GM21423 (cell line): ENCODE results near the gene FNIP1.
"Not testable (repeated sequence)": the region's sequence is repeated elsewhere in the genome, so short reads cannot be mapped to it uniquely, and the experiment has no call there.

ENCODE experiments used
- ATAC-seq: cut with Tn5 transposase; IDR thresholded peaks from one replicate; pipeline ENCODE4 v1.9.1; 2021; ENCODE audit warnings: mild to moderate bottlenecking, moderate library complexity; ENCODE audit not compliant: unreplicated experiment

The FNIP1 gene

DNA sequence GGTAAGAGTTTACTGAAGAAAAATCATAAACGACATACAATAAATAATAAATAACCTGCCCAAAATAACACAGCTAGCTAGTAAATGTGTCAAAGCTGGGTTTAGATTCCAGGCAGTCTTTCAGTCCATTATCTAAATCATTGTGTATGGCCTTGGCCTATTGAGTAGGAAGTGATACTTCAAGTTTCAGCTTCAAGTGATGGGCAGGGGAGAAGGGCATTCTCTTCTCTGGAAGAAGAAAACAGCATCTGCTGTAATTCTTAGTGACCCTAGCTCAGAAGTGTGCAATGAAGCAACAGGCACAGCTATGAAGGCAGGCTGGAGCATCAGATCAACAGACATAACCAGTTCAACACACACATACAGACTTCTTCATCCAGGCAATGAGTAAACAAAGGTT, 42.5 kb downstream of the FNIP1 start:
- ATAC-seq, result no peak

DNA sequence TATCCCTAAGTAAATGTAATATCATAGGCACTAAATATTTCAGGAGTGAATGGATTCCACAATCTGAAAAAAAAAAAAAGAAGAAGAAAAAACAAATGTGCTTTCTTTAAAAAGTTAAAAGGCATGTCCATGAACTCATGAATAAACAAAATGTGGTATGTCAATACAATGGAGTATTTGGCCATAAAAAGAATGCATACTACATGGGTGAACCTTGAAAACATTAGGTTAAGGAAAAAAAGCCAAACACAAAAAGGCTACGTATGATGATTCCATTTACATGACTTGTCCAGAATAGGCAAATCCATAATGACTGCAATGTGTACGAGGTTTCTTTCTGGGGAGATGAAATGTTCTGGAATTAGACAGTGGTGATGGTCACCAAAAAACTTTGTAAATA, 45.3 kb downstream of the FNIP1 start:
- ATAC-seq, result no peak

DNA sequence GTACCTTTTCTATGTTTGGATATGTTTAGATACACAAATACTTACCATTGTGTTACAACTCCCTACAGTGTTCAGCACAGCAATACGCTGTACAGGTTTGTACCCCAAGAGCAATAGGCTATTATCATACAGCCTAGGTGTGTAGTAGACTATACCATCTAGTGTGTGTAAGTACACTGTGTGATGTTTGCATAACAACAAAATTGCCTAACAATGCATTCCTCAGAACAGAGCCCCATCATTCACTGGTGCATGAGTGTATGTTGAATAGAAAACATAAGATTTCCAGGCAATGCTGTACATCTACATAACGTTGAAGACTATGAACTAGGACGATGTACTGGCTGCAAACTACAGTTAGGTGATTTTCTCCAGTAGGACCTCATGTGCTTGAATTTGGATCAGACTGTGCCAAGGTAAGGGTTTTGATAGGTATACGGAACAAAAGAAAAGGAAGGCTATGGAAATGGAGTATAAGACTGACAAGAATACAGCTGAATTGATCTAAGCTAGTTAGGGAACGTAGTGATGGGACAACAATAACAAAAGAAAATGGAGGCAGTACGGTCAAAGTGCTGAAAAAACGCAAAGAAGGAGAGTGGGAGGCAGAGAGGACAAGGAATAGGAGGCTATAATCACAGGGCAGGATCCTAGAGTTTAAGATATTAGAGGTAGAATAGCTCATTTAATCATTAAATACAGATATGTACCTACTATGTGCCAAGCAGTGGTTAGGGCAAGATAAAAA, 46.9 kb downstream of the FNIP1 start:
- no peak for ATAC-seq

DNA sequence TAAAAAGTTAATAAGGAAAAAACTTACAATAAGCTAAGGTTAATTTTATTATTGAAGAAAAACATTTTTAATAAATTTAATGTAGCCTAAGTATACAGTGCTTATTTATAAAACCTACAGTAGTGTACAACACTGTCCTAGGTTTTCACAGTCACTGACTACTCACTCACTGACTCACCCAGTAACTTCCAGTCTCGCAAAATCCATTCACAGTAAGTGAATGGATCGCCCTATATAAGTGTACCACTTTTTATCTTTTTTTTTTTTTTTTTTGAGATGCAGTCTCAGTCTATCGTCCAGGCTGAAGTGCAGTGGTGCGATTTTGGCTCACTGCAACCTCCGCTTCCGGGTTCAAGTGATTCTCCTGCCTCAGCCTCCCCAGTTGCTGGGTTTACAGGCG, 47.7 kb downstream of the FNIP1 start:
- no peak for ATAC-seq

GRCh38 chr5:131747180-131748105, 49.4 kb downstream of the FNIP1 start:
- peak; percentile 73 for ATAC-seq

GRCh38 chr5:131746423-131746822, 50.4 kb downstream of the FNIP1 start:
- no peak for ATAC-seq

- no peak for ATAC-seq
Observed at GRCh38 chr5:131745703-131746102, 51.1 kb downstream of the FNIP1 start.

DNA sequence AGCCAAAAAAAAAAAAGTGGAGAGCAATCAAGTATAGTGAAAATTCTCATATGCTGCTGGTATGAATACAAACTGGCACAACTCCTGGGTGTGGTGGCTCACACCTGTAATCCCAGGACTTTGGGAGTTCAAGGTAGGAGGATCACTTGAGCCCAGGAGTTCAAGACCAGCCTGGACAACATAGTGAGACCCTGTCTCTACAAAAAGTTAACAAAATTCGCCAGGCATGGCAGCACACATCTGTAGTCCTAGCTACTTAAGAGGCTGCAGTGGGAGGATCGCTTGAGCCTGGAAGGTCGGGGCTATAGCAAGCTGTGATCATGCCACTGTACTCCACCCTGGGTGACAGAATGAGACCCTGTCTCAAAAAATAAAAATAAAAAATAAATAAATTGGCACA, 51.7 kb downstream of the FNIP1 start:
- ATAC-seq, result no peak

DNA sequence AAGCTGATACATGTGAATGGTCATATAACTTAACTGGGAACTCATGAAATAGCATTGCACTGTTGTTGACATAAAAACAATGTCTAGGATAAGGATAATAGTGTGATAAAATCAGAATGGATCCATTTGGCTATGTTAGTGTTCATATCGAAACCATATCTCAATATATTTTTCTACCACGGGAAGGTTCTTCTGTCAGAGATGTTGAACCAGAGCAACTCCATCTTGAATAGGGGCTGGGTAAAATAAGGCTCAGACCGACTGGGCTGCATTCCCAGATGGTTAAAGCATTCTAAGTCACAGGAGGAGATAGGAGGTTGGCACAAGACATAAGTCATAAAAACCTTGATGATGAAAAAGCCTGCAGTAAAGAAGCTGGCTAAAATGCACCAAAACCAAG, 56.3 kb downstream of the FNIP1 start:
- ATAC-seq, result no peak

DNA sequence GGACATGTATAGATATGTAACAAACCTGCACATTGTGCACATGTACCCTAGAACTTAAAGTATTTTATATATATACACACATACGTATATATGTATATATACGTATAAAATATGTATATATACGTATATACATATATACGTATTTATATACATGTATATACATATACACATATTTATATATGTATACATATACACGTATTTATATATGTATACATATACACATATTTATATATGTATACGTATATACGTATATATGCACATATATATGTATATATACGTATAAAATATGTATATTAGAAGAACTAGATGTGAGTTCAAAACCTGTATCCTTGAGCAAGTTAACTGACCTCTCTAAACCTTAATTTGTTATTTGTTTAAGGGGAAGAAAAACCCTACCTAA, 61.4 kb downstream of the FNIP1 start:
- no peak for ATAC-seq

GRCh38 chr5:131734939-131735338, 61.9 kb downstream of the FNIP1 start:
- ATAC-seq, result not testable (repeated sequence)

DNA sequence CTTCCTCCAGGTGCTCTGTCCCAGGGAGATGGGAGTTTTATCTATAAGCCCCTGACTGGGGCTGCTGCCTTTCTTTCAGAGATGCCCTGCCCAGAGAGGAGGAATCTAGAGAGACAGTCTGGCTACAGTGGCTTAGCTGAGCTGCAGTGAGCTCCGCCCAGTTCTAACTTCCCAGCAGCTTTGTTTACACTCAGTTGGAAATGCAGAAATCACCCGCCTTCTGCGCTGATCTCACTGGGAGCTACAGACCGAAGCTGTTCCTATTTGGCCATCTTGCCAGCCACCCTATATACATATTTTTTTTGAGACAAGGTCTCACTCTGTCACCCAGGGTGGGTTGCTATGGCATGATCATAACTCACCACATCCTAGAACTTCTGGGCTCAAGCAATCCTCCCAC, 67.5 kb downstream of the FNIP1 start:
- not testable (repeated sequence) for ATAC-seq

- not testable (repeated sequence) for ATAC-seq
Observed at GRCh38 chr5:131724089-131724488, 72.7 kb downstream of the FNIP1 start.

DNA sequence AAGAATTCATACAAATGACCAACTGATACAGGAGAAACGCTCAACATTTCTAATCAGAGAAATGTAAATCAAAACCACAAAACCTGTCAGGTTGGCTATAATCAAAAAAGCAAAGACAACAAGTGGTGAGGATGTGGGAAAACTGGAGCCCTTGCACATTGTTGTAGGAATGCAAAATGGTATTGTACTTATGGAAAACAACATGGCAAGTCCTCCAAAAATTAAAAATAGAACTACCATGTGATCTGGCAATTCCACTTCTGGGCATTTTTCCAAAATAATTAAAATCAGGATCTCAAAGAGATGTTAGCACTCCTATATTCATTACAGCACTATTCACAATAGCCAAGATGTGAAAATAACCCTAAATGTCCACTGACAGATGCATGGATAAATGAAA, 76.1 kb downstream of the FNIP1 start:
- no peak for ATAC-seq

GRCh38 chr5:131719564-131719963, 77.3 kb downstream of the FNIP1 start:
- ATAC-seq, result no peak

DNA sequence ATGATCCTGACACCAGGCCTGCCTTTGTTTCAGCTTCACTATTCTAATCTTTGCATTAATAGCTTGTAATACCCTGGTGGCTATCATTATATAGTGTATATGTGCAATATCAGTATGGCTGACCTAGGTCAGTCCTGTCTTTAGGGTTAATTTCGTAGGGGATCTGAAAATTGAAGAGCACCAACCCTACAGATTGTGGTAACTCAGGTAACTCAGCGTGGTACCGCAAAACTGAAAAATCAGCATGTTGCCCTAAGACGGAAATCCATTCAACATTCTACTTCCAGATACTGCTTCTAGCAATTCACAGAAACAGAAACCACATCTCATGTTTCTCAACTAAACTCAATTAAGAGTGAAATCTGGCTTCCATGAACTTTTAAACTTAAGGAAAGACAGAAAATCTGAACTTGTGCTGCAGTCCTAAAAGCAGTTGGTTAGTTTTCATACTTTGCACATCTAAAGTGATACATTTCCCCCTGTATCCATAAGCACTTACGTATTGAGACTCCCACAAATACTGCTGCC, 78.3 kb downstream of the FNIP1 start:
- ATAC-seq, result no peak

DNA sequence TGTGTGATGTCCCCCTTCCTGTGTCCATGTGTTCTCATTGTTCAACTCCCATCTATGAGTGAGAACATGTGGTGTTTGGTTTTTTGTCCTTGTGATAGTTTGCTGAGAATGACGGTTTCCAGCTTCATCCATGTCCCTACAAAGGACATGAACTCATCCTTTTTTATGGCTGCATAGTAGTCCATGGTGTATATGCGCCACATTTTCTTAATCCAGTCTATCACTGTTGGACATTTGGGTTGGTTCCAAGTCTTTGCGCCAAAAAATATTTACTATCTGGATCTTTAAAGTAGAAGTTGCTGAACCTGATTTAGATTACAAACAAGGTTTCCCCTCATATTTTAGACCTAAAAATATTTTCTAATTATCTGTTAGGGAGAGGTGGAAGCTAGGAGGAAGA, 79.7 kb downstream of the FNIP1 start:
- ATAC-seq, result not testable (repeated sequence)

DNA sequence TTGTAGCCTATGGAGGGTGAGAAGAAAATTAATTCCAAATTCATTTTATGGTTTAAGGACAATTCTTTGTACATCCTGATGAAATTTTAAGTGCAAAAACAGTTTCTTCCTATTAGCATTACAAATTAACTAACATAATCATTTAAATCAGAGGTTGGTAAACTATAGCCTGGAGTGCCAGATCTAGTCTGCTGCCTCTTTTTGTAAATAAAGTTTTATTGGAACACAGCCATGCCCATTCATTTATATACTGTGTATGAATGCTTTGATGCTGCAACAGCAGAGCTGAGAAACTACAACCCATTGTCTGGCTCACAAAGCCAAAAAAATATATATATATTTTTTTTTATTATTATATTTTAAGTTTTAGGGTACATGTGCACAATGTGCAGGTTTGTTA, 80.2 kb downstream of the FNIP1 start:
- no peak for ATAC-seq

- ATAC-seq, result no peak
Observed at GRCh38 chr5:131710391-131710790, 86.4 kb downstream of the FNIP1 start.

DNA sequence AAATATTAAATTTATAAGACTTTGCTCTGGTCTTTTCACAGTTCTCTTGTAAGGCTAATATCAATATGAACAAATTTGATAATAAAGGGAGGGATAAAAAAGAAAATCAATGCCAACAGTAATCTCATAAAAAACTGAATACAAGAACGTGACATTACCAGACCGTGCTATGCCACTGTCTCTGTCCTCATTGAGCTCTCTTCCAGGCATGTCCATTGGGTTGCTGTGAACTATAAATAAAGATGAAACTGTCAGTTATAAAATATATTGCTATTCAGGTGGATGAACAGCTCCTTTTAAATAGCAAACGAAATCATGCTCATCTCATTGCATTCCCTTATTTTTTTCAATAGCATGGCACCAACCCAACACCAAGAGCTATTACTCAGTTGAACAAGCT, 87.8 kb downstream of the FNIP1 start:
- no peak for ATAC-seq

DNA sequence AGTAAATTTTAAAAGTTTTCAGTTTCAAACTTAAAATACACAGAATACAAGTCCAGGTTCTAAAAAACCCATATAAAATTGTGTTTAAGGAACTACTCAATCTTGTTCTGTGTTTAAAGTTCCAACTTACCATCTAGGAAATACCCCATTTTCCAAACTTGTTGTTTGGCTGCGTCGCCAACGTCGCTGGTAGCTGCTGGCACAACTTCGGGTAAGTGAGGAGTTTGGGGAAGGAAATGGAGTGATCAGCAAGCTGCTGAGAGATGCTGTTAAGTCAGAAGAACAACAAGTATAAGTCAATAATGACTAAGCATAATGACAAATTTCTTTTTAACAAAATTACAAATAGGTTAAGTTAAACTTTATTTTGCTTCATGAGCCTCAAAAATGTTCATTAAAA, 90.5 kb downstream of the FNIP1 start:
- no peak for ATAC-seq

GRCh38 chr5:131694926-131695325, 101.9 kb downstream of the FNIP1 start:
- ATAC-seq, result no peak
